Activated CD8-positive, alpha-beta memory T cell treated with anti-CD3 and anti-CD28 coated beads, Interleukin-2, amount 10 ng/mL, durations not matched to agents 7 days and 5 days (primary cell): ENCODE results near the gene ZNF407. TPM values are rescaled to one million over a fixed set of nuclear protein-coding genes. Genes with fewer than 3 reads are reported as not detected.

Experiments
- ATAC-seq: fragments of 150-1000 bp; cut with Tn5 transposase; one replicate; pipeline ENCODE4 v1.10.0; 2021; ENCODE audit warnings: moderate library complexity
- CTCF ChIA-PET: fragments of 350-600 bp; sonication (Branson Sonifier 250); formaldehyde crosslinking; loops from one replicate; lab custom pipeline; 2021; ENCODE audit warnings: antibody characterized with exemption; lab: Charles Lee
- DNase-seq: peaks from one replicate; pipeline ENCODE4 v3.0.0-alpha.2; 2020
- H3K27ac Mint-ChIP-seq: one replicate; pipeline ENCODE4 v1.8.0; 2021; ENCODE audit warnings: mild to moderate bottlenecking, mixed read lengths
- H3K27me3 Mint-ChIP-seq: one replicate; pipeline ENCODE4 v1.8.0; 2021; ENCODE audit warnings: mixed read lengths
- H3K36me3 Mint-ChIP-seq: one replicate; pipeline ENCODE4 v1.8.0; 2021; ENCODE audit warnings: mild to moderate bottlenecking, mixed read lengths
- H3K4me1 Mint-ChIP-seq: one replicate; pipeline ENCODE4 v1.8.0; 2021; ENCODE audit warnings: mixed read lengths
- H3K4me3 Mint-ChIP-seq: one replicate; pipeline ENCODE4 v1.8.0; 2021; ENCODE audit warnings: mild to moderate bottlenecking, moderate library complexity, mixed read lengths
- H3K9me3 Mint-ChIP-seq: one replicate; pipeline ENCODE4 v1.8.0; 2022; ENCODE audit warnings: low read depth, mixed read lengths
- total RNA-seq, 2 experiments: library from RNA; stranded (reverse); gene quantifications; one replicate each; pipeline ENCODE4 v1.2.3, GENCODE V29; 2021

The ZNF407 gene
- total RNA-seq, 2 experiments from 2014 or later = 12.9 to 16.6 TPM

DNA sequence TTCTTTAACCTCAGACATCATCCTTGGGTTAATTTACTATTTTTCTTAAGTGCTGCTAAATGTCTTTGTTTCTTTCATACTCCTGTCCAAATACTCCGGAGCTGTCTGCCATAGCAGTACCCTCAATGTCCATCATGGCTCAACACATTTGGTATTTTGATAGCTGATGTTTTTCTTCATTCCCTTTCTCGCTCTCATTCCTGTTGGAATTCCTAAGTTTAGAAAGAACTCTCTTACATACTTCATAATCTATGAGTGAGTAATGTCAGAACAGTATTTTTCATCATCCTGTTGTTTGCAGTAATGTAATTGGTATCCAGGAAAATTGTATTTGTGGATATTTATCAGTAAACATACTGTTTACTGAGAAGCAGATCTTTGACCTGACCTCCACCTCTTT is 328.4 kb downstream of the ZNF407 start:
- Mint-ChIP-seq H3K9me3 (no peaks in the 10 kb centered on the region), H3K4me3 (no peak overlapping the region), H3K27me3 (no peaks in the 10 kb centered on the region), H3K36me3 (no peaks in the 10 kb centered on the region), H3K27ac (no peak overlapping the region), H3K4me1 (no peaks in the 10 kb centered on the region)
- CTCF ChIA-PET = interaction anchor here (1.4 kb wide), 1 partner anchor 57 kb away, joined by 3 read pairs; no protein-coding TSS in a partner anchor
- ATAC-seq (no peak), DNase-seq (no peak)

- H3K36me3 Mint-ChIP-seq = peaks cover 2% of the 10 kb centered on the region
- ATAC-seq = no peak
- no peak overlapping the region for H3K27ac Mint-ChIP-seq
- no peaks in the 10 kb centered on the region for H3K4me1 Mint-ChIP-seq
- no peaks in the 10 kb centered on the region for H3K9me3 Mint-ChIP-seq
- no peak for DNase-seq
- CTCF ChIA-PET = interaction anchor here (1.6 kb wide), 1 partner anchor 11 kb away, joined by 4 read pairs; no protein-coding TSS in a partner anchor
- no peak overlapping the region for H3K4me3 Mint-ChIP-seq
- H3K27me3 Mint-ChIP-seq = no peaks in the 10 kb centered on the region
These were observed 330.7 kb downstream of the ZNF407 start for GRCh38 chr18:74928194-74928968.

GRCh38 chr18:74929110-74929509 is 331.4 kb downstream of the ZNF407 start:
- CTCF ChIA-PET = interaction anchor here (1.6 kb wide), 1 partner anchor 11 kb away, joined by 4 read pairs; no protein-coding TSS in a partner anchor
- ATAC-seq = no peak

GRCh38 chr18:74930616-74931015 is 332.9 kb downstream of the ZNF407 start:
- Mint-ChIP-seq H3K9me3 (no peaks in the 10 kb centered on the region), H3K27ac (no peak overlapping the region), H3K27me3 (no peaks in the 10 kb centered on the region), H3K4me1 (no peaks in the 10 kb centered on the region), H3K36me3 (peaks cover 2% of the 10 kb centered on the region), H3K4me3 (no peak overlapping the region)
- CTCF ChIA-PET = no interaction called here
- ATAC-seq = no peak
- DNase-seq = no peak

More at GRCh38 chr18:74929110-74929509, 331.4 kb downstream of the ZNF407 start:
- H3K27me3 Mint-ChIP-seq = no peaks in the 10 kb centered on the region
- H3K27ac Mint-ChIP-seq = no peak overlapping the region
- no peaks in the 10 kb centered on the region for H3K9me3 Mint-ChIP-seq
- DNase-seq = no peak
- H3K4me1 Mint-ChIP-seq = no peaks in the 10 kb centered on the region
- no peak overlapping the region for H3K4me3 Mint-ChIP-seq
- H3K36me3 Mint-ChIP-seq = peaks cover 2% of the 10 kb centered on the region

DNA sequence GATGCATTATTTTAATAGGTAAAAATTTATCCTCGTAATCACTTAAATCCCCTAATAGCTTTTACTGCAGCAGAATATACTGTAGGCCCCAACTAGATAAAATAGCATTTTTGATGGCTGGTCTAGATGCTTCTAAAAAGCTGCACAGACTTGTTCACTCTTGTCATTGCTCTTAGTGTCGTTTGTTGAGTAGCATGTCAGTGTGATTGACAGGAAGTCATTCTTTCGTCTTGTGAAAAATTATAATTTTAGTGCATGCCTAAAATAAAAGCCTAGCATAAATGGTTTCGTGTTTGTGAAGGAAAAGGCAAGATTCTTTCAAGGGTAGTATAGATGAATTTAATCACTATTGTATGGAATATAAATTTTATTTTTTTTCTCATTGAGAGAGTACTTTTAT is 336.3 kb downstream of the ZNF407 start:
- no peaks in the 10 kb centered on the region for H3K4me1 Mint-ChIP-seq
- no peak overlapping the region for H3K4me3 Mint-ChIP-seq
- DNase-seq (no peak), ATAC-seq (no peak)
- no peak overlapping the region for H3K27ac Mint-ChIP-seq
- CTCF ChIA-PET = no interaction called here
- H3K27me3 Mint-ChIP-seq = no peaks in the 10 kb centered on the region
- H3K9me3 Mint-ChIP-seq = no peaks in the 10 kb centered on the region
- H3K36me3 Mint-ChIP-seq = peaks cover 2% of the 10 kb centered on the region

GRCh38 chr18:74935434-74935833 is 337.8 kb downstream of the ZNF407 start:
- Mint-ChIP-seq H3K4me3 (no peak overlapping the region), H3K36me3 (peaks cover 2% of the 10 kb centered on the region), H3K27ac (no peak overlapping the region), H3K27me3 (no peaks in the 10 kb centered on the region), H3K9me3 (no peaks in the 10 kb centered on the region), H3K4me1 (no peaks in the 10 kb centered on the region)
- DNase-seq (no peak), ATAC-seq (no peak)
- CTCF ChIA-PET = no interaction called here

GRCh38 chr18:74936343-74936742 is 338.7 kb downstream of the ZNF407 start:
- no peak overlapping the region for H3K4me3 Mint-ChIP-seq
- no peaks in the 10 kb centered on the region for H3K4me1 Mint-ChIP-seq
- H3K27me3 Mint-ChIP-seq = no peaks in the 10 kb centered on the region
- no peak for DNase-seq
- ATAC-seq = no peak
- H3K27ac Mint-ChIP-seq = no peak overlapping the region
- CTCF ChIA-PET = no interaction called here
- H3K9me3 Mint-ChIP-seq = no peaks in the 10 kb centered on the region
- H3K36me3 Mint-ChIP-seq = peaks cover 4% of the 10 kb centered on the region

DNA sequence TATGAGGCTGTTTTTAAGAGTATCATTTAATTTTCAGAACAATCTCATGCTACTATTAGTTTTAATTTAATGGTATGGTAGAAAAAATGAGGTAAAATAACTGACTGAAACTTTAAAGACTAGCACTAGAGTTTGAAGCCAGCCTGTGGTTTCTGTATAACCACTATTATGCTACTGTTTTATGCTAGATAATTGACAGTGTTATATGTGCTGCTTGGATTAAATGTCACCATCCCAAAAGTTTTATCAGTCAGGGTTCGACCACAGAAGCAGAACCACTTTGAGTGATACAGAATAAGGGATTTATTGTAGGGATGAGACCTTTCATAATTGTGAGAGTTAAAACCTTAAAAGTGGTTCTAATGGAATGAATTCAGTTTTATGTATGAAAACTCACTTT is 339.6 kb downstream of the ZNF407 start:
- peaks cover 4% of the 10 kb centered on the region for H3K36me3 Mint-ChIP-seq
- no peak for ATAC-seq
- no peaks in the 10 kb centered on the region for H3K9me3 Mint-ChIP-seq
- no peak overlapping the region for H3K4me3 Mint-ChIP-seq
- DNase-seq = no peak
- no peaks in the 10 kb centered on the region for H3K27me3 Mint-ChIP-seq
- H3K27ac Mint-ChIP-seq = no peak overlapping the region
- peaks cover 3% of the 10 kb centered on the region for H3K4me1 Mint-ChIP-seq
- CTCF ChIA-PET = no interaction called here

GRCh38 chr18:74940856-74941255 is 343.2 kb downstream of the ZNF407 start:
- Mint-ChIP-seq H3K36me3 (peaks cover 1% of the 10 kb centered on the region), H3K9me3 (no peaks in the 10 kb centered on the region), H3K27me3 (no peaks in the 10 kb centered on the region), H3K4me1 (peaks cover 6% of the 10 kb centered on the region), H3K27ac (no peak overlapping the region), H3K4me3 (no peak overlapping the region)
- CTCF ChIA-PET = no interaction called here
- no peak for ATAC-seq
- DNase-seq = no peak

GRCh38 chr18:74942319-74942910 is 344.7 kb downstream of the ZNF407 start:
- Mint-ChIP-seq H3K36me3 (peaks cover 1% of the 10 kb centered on the region), H3K27me3 (no peaks in the 10 kb centered on the region), H3K27ac (no peak overlapping the region), H3K9me3 (no peaks in the 10 kb centered on the region), H3K4me1 (peaks cover 6% of the 10 kb centered on the region), H3K4me3 (no peak overlapping the region)
- CTCF ChIA-PET = no interaction called here
- ATAC-seq (no peak), DNase-seq (no peak)

DNA sequence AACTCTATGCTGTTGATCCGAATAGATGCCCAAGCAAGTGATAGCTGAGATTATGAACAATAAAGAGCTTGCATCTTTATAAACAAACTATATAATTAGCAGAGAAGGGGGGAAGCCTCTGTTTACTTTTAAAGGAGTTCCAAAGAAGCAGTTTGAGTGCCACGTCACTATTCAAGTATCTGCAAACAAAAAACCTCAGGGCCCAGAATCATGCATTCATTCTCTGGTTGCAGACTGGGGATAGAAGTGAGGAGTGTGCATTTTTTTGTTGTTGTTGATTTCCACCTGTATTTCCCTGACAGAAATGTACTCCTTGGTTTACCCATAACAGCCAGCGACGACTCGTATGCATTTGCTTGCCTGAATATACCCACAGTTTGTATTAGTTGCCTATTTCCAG is 347.0 kb downstream of the ZNF407 start:
- H3K36me3 Mint-ChIP-seq = peaks cover 1% of the 10 kb centered on the region
- ATAC-seq (no peak), DNase-seq (no peak)
- H3K27ac Mint-ChIP-seq = no peak overlapping the region
- H3K4me1 Mint-ChIP-seq = peaks cover 7% of the 10 kb centered on the region
- H3K27me3 Mint-ChIP-seq = no peaks in the 10 kb centered on the region
- H3K4me3 Mint-ChIP-seq = no peak overlapping the region
- no peaks in the 10 kb centered on the region for H3K9me3 Mint-ChIP-seq
- CTCF ChIA-PET = no interaction called here

DNA sequence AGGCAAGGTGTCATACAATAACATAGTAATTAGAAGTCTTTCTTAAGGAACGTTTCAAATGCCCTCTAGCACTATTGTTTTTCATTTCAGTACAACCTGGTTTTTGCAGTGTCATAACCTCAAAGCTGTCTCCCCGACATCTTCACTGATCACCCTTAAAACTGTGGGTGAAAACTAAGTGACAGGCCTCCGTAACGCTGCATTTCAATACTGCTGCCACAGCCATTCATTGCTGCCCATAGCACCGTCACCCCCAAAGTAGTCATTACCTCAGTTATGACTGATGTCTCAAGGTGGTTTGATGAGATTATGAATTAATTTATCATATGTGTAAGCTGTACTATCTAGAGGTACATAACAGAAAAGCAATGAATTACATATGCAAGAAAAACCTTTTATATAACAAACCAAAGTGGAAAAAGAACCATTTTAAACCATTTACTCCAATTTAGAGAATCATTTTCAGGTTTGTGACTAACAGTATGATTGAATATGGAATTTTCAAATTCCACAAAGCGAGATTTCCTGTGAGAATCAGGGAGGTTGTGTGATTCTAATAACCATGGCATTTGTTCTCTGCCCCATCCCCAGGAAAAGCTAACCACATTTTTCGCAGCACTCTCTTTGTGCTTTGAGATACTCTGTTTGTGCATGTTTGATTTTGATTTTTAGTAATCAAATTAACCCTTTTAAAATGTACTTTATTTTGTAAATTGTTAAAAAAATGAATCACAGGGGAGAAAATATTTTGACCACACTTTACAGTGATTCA is 348.3 kb downstream of the ZNF407 start:
- CTCF ChIA-PET = no interaction called here
- ATAC-seq (no peak), DNase-seq (no peak)
- peaks cover 15% of the 10 kb centered on the region for H3K4me1 Mint-ChIP-seq
- H3K36me3 Mint-ChIP-seq = peaks cover 1% of the 10 kb centered on the region
- no peak overlapping the region for H3K4me3 Mint-ChIP-seq
- H3K27ac Mint-ChIP-seq = no peak overlapping the region
- no peaks in the 10 kb centered on the region for H3K27me3 Mint-ChIP-seq
- H3K9me3 Mint-ChIP-seq = no peaks in the 10 kb centered on the region

GRCh38 chr18:74946646-74947375 is 349.1 kb downstream of the ZNF407 start:
- ATAC-seq (no peak), DNase-seq (no peak)
- Mint-ChIP-seq H3K9me3 (no peaks in the 10 kb centered on the region), H3K36me3 (no peaks in the 10 kb centered on the region), H3K4me1 (peaks cover 20% of the 10 kb centered on the region), H3K27ac (no peak overlapping the region), H3K27me3 (no peaks in the 10 kb centered on the region), H3K4me3 (no peak overlapping the region)
- CTCF ChIA-PET = no interaction called here
